Renal cortex interstitium (tissue), 11 donors: ENCODE results near the gene RSPH6A. TPM values are rescaled to one million over a fixed set of nuclear protein-coding genes. Genes with fewer than 3 reads are reported as not detected.

Source experiments
- DNase-seq, 11 donors: peaks; one replicate each; pipeline ENCODE4 v3.0.0-alpha.2; 2013; ENCODE audit warnings: low read depth in 9 of 11, low spot score in 4 of 11; ENCODE audit errors: extremely low read depth in 1 of 11
- polyA plus RNA-seq, 3 donors: library from polyadenylated mRNA; unstranded; fragments of 120-200 nt; gene quantifications; one replicate each; pipeline ENCODE4 v1.2.1, GENCODE V29; 2013; ENCODE audit not compliant: insufficient read length in 3 of 3

Gene RSPH6A
- polyA plus RNA-seq, 3 donors: not detected

GRCh38 chr19:45769821-45770191 is 45.3 kb downstream of the RSPH6A start:
- no peak for DNase-seq

GRCh38 chr19:45768984-45769782 is 45.9 kb downstream of the RSPH6A start, which contains the start of gene SIX5:
SIX5 (minus strand) TSS chr19:45769252; CDS start chr19:45768844, 408 bp downstream.
- DNase-seq: peak; percentile 94 to 99 (median 97)

DNA sequence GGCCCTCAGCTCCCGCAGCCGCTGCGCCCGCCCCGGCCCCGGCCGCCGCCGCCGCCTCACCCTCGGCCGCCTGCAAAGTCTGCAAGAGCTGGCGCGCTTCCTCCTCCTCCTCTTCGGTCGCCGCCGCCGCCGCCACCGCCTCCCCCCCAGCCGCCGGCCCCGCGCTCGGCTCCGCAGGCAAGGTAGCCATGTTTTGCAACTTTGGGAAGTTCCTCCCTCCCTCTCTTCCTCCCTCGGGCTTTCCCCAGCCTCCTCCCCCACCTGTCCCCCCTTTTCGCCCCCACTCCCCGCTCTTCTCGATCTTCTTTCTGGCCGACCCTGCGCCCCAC is 46.5 kb downstream of the RSPH6A start:
- no peak for DNase-seq

DNA sequence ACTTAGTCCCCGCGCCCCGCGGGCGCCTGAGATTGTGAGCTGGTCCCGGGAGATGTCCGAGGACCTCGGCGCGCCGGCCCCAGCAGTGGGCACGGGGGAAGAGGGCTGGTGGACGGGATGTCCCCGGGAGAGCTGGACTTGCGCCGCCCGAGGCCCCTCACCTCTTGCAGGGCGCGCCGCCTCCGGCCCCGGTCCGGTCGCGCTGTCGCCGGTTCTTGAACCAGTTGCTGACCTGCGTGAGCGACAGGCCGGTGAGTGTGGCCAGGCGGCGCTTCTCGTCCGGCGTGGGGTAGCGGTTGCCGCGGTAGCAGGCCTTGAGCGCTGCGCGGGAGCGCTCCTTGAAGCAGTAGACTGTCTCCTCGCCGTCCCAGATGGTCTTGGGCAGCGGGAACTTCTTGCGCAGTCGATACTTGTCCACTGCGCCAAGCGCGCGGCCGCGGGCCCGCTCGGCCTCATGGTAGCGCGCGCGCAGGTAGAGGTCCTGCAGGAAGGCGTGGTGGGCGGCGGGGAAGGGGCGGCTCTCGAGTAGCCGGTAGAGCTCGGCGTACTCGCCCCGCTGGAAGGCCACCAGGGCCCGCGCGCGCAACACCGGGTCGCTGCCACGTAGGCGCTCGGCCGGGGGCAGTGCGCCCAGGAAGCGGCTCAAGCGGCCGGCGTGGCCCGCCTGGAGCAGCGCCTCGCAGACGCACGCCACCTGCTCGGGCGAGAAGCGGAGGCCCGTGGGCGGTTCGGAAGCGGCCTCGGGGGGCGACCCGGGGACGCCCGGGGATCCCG is 47.0 kb downstream of the RSPH6A start:
- peak in 5 of 11 donors; percentile 48 to 73 (median 54) for DNase-seq

GRCh38 chr19:45767410-45767880 is 47.7 kb downstream of the RSPH6A start:
- DNase-seq: peak in 10 of 11 donors; percentile 68 to 90 (median 84)

DNA sequence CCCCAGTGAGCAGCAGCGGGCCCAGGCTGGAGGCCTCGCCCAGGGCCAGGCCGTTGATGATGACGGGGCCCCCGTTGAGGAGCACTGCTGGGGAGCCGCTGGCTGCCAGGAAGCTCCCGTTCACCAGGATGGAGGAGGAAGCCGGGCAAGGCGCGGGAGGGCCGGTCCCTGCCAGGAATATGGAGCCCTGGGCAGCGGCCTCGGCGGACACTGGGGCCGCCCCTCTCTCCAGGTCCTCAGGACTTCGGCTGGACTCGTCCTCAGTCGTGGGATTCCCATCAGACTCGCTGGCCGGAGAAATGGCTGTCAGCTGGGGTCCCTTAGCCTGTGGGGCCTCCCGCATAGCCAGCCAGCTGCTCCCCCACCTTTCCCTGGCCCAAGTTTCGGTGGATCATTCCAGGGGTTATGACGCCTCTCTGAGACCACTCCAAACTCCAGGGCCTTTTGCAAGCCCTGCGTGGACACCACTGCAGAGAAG is 48.2 kb downstream of the RSPH6A start:
- DNase-seq: no peak

DNA sequence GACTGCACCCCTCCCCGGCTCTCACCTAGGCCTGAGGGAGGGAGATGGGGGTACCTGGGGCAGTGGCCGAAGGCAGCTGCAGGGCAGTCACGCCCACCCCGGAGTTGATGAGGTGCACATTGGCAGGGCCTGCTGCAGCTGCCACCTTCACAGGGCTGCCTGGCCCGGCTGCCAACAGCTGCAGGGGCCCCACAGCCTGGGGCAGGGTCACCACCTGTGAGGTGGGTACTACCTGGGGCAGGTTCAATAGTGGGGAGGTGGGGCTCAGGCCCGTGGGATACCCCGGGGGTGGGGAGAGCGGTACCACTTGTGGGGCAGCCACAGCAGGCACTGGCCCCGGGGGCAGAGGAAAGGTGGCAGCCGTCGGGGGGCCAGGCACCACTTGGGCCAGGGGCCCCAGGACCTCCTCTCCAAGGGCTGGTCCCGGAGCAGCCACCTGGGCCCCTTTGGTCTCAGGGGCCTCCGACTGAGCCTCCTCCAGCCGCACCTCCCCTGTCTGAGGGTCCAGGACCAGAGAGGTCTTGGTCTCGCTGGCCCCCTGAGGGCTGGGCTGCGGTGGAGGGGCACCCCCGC is 48.7 kb downstream of the RSPH6A start:
- DNase-seq: no peak

GRCh38 chr19:45765702-45766295 is 49.3 kb downstream of the RSPH6A start:
- no peak for DNase-seq

DNA sequence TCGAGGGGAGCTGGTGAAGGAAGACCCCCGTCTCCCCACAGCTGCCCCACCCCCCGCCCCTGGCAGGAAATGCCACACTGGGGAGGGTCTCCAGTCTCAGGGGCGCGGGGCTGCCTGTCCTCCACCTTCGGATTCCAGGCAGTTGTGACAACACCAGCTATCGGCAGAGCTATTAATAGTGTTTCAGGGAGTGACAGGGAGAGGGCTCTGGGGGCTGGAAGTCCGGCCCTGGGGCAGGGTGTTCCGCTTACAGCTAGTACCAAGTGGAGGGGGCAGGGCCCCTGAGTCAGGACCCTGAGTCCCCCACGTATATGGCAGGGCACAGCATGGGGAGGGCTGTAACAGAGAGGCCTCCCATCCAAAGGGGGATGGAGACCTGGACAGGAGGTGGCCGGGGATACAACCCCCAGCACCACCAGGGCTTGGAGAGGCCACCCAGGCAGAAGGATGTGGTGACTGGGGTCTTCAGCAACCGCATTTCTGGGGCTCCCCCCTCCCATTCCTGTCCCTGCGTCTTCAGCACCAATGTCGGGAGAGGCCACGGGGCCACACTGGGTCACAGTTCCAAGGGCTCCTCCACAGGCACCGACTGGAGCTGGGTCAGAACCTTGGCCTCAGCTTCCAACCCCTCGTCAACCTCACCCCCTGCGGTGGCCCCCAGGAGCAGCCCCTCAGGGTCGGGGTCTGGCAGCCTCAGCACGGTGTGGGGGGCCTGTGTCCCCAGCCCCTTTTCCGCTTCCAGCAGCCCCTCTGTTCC is 50.0 kb downstream of the RSPH6A start:
- DNase-seq: no peak

DNA sequence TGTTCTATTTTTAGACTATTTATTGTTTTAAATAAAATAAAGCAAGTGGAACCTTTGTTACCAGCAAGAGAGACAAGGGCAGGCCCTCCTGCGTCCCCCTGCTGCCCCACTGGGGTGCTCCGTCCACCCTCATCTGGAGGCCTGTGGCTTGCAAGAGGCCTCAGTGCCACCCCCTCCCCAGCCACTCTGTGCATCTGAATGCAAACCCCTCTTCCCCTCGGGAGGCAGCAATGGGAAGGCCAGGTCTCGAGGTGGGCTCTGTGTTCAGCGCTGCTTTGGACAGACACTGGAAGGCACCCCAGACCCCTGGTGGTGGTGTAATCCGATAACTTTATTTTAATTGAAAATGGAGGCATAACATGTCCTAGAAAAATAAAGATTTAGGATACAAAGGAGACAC is 50.6 kb downstream of the RSPH6A start:
- no peak for DNase-seq

- no peak for DNase-seq
Measured at GRCh38 chr19:45763691-45764294, 51.3 kb downstream of the RSPH6A start.

DNA sequence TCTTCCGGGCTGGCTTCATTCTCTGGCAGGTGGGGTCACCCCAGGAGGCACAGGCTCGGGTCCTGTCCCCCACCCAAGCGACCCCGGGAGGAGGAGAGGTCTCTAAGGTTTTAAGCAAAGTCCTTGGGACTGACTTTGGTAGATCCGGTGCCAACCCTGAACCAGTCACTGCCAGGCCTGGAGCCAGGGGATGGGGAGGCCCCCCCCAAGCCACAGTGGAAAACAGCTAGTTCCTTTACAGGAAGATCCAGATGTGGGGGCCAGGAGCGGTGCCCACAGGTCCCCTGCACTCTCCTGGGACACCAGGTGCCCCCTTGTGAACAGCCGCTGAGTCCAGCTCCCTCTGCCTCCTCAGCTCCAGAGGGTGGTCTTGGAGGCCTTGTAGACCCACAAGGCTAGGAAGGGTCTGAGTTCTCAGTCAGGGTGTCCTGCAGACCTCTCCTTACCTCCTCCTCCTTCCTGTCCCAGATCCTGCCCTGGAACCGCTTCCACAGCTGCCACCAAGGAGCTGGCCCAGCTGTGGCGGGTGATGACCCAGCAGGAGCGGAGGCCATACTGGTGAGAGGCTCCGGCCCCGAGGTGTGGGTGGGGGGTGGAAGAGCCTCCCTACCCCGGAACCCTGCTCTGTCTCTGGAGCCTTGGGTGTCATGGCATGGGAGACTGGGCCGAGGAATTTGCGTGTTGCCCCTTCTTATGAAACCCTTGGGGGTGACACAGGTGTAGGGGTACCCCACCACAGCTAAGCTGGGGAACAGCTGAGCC is 52.1 kb downstream of the RSPH6A start:
- no peak for DNase-seq

DNA sequence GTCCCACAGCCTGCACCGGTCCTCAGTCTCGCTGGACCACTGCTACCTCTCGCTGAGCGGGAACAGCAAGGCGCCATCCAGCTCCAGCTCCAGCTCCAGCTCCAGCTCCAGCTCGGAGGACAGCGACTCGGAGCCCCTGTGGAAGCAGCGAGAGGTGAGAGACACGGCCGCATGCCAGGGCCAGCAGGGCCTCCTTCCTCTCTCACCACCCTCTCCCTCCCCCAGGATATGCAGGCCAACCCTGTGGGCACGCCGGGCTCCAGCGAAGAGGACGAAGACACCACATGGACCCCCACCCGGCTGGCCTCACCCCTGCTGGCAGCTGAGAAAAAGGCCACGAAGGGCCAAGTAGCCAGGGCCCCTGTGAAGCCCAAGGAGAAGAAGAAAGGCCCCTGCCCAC is 53.4 kb downstream of the RSPH6A start:
- DNase-seq: no peak

GRCh38 chr19:45758921-45759320 is 56.2 kb downstream of the RSPH6A start:
- no peak for DNase-seq

DNA sequence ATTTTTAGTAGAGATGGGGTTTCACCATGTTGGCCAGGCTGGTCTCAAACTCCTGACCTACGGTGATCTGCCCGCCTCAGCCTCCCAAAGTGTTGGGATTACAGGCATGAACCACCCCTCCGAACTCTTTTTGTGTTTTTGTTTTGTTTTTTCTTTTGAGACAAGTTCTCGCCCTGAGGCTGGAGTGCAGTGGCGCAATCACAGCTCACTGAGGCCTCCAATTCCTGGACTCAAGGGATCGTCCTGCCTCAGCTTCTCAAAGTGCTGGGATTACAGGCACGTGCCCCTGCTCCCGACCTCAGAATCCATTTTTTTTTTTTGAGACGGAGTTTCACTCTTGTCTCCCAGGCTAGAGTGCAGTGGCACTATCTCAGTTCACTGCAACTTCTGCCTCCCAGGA is 57.4 kb downstream of the RSPH6A start:
- no peak for DNase-seq

GRCh38 chr19:45754323-45754722 is 60.8 kb downstream of the RSPH6A start:
- no peak for DNase-seq

DNA sequence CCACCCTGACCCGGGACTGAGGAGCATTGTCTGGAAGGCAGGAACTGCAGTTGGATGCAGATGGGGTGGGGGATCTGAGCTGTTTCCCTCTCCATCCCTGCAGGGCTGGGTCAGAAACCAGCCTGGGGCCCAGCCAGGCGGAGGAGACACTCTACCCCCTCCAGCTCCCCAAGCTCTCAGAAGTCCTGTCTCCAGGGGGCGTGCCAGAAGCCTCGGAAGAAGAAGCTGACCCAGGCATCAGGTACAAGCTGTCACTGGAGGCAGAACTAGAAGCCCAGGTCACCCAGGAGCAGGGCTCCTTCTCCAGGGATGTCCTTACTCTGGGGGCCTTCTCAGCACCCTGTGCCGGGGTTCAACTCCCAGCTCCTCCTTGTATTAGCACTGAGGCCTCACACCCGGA is 61.6 kb downstream of the RSPH6A start:
- DNase-seq: no peak

- no peak for DNase-seq
Measured at GRCh38 chr19:45752639-45753038, 62.5 kb downstream of the RSPH6A start.
